MM.1S (cell line): ENCODE data around the gene MED13L.

ENCODE experiments used
- DNase-seq: peaks from one replicate; pipeline ENCODE4 v3.0.0-alpha.2; 2015
- H2AFZ ChIP-seq: fragments of 300-600 bp; sonication (generic); 2 replicates; pipeline ENCODE4 v1.6.0; 2016; ENCODE audit warnings: antibody characterized with exemption, low read length
- H3F3A ChIP-seq: fragments of 300-600 bp; sonication (generic); 2 replicates; pipeline ENCODE4 v1.6.1; 2016; ENCODE audit warnings: mild to moderate bottlenecking, antibody characterized with exemption, low read length, moderate library complexity, mixed read lengths; ENCODE audit not compliant: insufficient read depth
- H3K27ac ChIP-seq: fragments of 300-600 bp; sonication (generic); 2 replicates; pipeline ENCODE4 v1.5.1; 2016; ENCODE audit warnings: mild to moderate bottlenecking, low read length
- H3K27me3 ChIP-seq: fragments of 300-600 bp; sonication (generic); replicated peaks from 2 replicates; pipeline ENCODE4 v1.6.0; 2016; ENCODE audit warnings: low read length; ENCODE audit not compliant: insufficient read depth
- H3K36me3 ChIP-seq: fragments of 300-600 bp; sonication (generic); replicated peaks from 2 replicates; pipeline ENCODE4 v1.6.1; 2016; ENCODE audit warnings: mild to moderate bottlenecking, low read length, mixed read lengths; ENCODE audit not compliant: insufficient read depth
- H3K4me1 ChIP-seq: fragments of 300-600 bp; sonication (generic); 2 replicates; pipeline ENCODE4 v1.6.1; 2016; ENCODE audit warnings: low read length, mixed read lengths
- H3K4me2 ChIP-seq: fragments of 300-600 bp; sonication (generic); 2 replicates; pipeline ENCODE4 v1.6.0; 2016; ENCODE audit warnings: low read depth, low read length
- H3K4me3 ChIP-seq: fragments of 300-600 bp; sonication (generic); 2 replicates; pipeline ENCODE4 v1.5.1; 2016; ENCODE audit warnings: low read length, mixed read lengths
- H3K79me2 ChIP-seq: fragments of 300-600 bp; sonication (generic); 2 replicates; pipeline ENCODE4 v1.6.1; 2016; ENCODE audit warnings: mixed run types, low read length, mixed read lengths
- H3K9ac ChIP-seq: fragments of 300-600 bp; sonication (generic); 2 replicates; pipeline ENCODE4 v1.6.1; 2016; ENCODE audit warnings: low read length, mixed read lengths
- H3K9me2 ChIP-seq: fragments of 300-600 bp; sonication (generic); replicated peaks from 2 replicates; pipeline ENCODE4 v1.6.1; 2016; ENCODE audit warnings: mild to moderate bottlenecking, low read length, mixed read lengths; ENCODE audit not compliant: insufficient read depth
- H3K9me3 ChIP-seq: fragments of 300-600 bp; sonication (generic); replicated peaks from 2 replicates; pipeline ENCODE4 v1.6.1; 2016; ENCODE audit warnings: mild to moderate bottlenecking, low read length, mixed read lengths; ENCODE audit not compliant: insufficient read depth
- H4K20me1 ChIP-seq: fragments of 300-600 bp; sonication (generic); 2 replicates; pipeline ENCODE4 v1.6.1; 2016; ENCODE audit warnings: mild to moderate bottlenecking, low read length, moderate library complexity, mixed read lengths; ENCODE audit not compliant: insufficient read depth
- CTCF ChIP-seq: fragments of 300-600 bp; sonication (generic); IDR thresholded peaks from 2 replicates; pipeline ENCODE4 v1.5.1; 2016; ENCODE audit warnings: antibody characterized with exemption, low read length, mixed read lengths
- EZH2 ChIP-seq: fragments of 300-600 bp; sonication (generic); optimal IDR thresholded peaks from 2 replicates; pipeline ENCODE3; 2017; ENCODE audit warnings: low read depth, mild to moderate bottlenecking, antibody characterized with exemption, low read length, mixed read lengths
- EZH2phosphoT487 ChIP-seq: fragments of 300-600 bp; sonication (generic); IDR thresholded peaks from 2 replicates; pipeline ENCODE4 v1.6.1; 2018; ENCODE audit warnings: antibody characterized with exemption, low read length

Gene MED13L

GRCh38 chr12:116302166-116303058, 24.9 kb upstream of the MED13L start:
- no peak overlapping the region for H3K27ac ChIP-seq
- H3F3A ChIP-seq = no peaks in the 10 kb centered on the region
- no peaks in the 10 kb centered on the region for H3K9me2 ChIP-seq
- H3K36me3 ChIP-seq = no peaks in the 10 kb centered on the region
- no peak overlapping the region for H3K9ac ChIP-seq
- DNase-seq = no peak
- H3K4me1 ChIP-seq = no peaks in the 10 kb centered on the region
- H2AFZ ChIP-seq = no peak overlapping the region
- no peak overlapping the region for H3K4me3 ChIP-seq
- H4K20me1 ChIP-seq = no peaks in the 10 kb centered on the region
- no peak overlapping the region for H3K4me2 ChIP-seq
- H3K9me3 ChIP-seq = no peaks in the 10 kb centered on the region
- no peak for TF ChIP-seq EZH2phosphoT487
- no peak for TF ChIP-seq EZH2
- no peak for TF ChIP-seq CTCF
- H3K27me3 ChIP-seq = no peaks in the 10 kb centered on the region
- H3K79me2 ChIP-seq = no peaks in the 10 kb centered on the region

GRCh38 chr12:116301621-116302020, 24.1 kb upstream of the MED13L start:
- no peak overlapping the region for H3K4me3 ChIP-seq
- no peak overlapping the region for H2AFZ ChIP-seq
- no peaks in the 10 kb centered on the region for H3K79me2 ChIP-seq
- no peak for DNase-seq
- no peak overlapping the region for H3K9ac ChIP-seq
- H3K27ac ChIP-seq = no peak overlapping the region
- no peak overlapping the region for H3K4me2 ChIP-seq
- no peaks in the 10 kb centered on the region for H3K36me3 ChIP-seq
- no peaks in the 10 kb centered on the region for H3K9me2 ChIP-seq
- no peaks in the 10 kb centered on the region for H3K4me1 ChIP-seq
- H3F3A ChIP-seq = no peaks in the 10 kb centered on the region
- H3K27me3 ChIP-seq = no peaks in the 10 kb centered on the region
- H4K20me1 ChIP-seq = no peaks in the 10 kb centered on the region
- no peaks in the 10 kb centered on the region for H3K9me3 ChIP-seq
- TF ChIP-seq EZH2phosphoT487 = no peak
- TF ChIP-seq EZH2 = no peak
- TF ChIP-seq CTCF = no peak

GRCh38 chr12:116299665-116300328, 22.3 kb upstream of the MED13L start:
- H3K9ac ChIP-seq = no peak overlapping the region
- no peaks in the 10 kb centered on the region for H3K79me2 ChIP-seq
- H3K4me3 ChIP-seq = no peak overlapping the region
- no peaks in the 10 kb centered on the region for H3K27me3 ChIP-seq
- no peak for TF ChIP-seq CTCF
- TF ChIP-seq EZH2phosphoT487 = no peak
- TF ChIP-seq EZH2 = no peak
- no peaks in the 10 kb centered on the region for H3K4me1 ChIP-seq
- no peak overlapping the region for H3K27ac ChIP-seq
- H3K36me3 ChIP-seq = no peaks in the 10 kb centered on the region
- H3K4me2 ChIP-seq = no peak overlapping the region
- no peaks in the 10 kb centered on the region for H4K20me1 ChIP-seq
- H3K9me2 ChIP-seq = no peaks in the 10 kb centered on the region
- H2AFZ ChIP-seq = no peak overlapping the region
- DNase-seq = no peak
- H3K9me3 ChIP-seq = no peaks in the 10 kb centered on the region
- no peaks in the 10 kb centered on the region for H3F3A ChIP-seq
